Esophagus muscularis mucosa (tissue), 3 donors: ENCODE data around the gene SH3TC2.

ENCODE experiments used
- CTCF ChIP-seq, 3 experiments: fragments of 200-600 bp in 2 of 3; fragments of 450-650 bp in 1 of 3; sonication (generic) in 2 of 3; IDR thresholded peaks; one replicate each; pipeline ENCODE4 v1.5.1; 2017 to 2019; ENCODE audit warnings: antibody characterized with exemption in 3 of 3, mild to moderate bottlenecking in 2 of 3, moderate library complexity in 1 of 3
- POLR2AphosphoS5 ChIP-seq, 2 donors: sonication (generic); formaldehyde crosslinking; IDR thresholded peaks; one replicate each; pipeline ENCODE4 v1.6.1; 2017; ENCODE audit warnings: antibody characterized with exemption in 2 of 2

- TF ChIP-seq CTCF (IDR thresholded peaks at IDR 0.05), result no peak
- TF ChIP-seq POLR2AphosphoS5 (IDR thresholded peaks at IDR 0.05), result no peak
Measured at GRCh38 chr5:148968311-148968710, 94.6 kb downstream of the SH3TC2 start.
